Measurements from ENCODE around the gene N4BP2. TPM values are rescaled to one million over a fixed set of nuclear protein-coding genes. Genes with fewer than 3 reads are reported as not detected.
"Not testable (repeated sequence)": the region's sequence is repeated elsewhere in the genome, so short reads cannot be mapped to it uniquely, and the experiment has no call there.

N4BP2 gene
- total RNA-seq, 1 donor from 2014 or later: 14.6 TPM

DNA sequence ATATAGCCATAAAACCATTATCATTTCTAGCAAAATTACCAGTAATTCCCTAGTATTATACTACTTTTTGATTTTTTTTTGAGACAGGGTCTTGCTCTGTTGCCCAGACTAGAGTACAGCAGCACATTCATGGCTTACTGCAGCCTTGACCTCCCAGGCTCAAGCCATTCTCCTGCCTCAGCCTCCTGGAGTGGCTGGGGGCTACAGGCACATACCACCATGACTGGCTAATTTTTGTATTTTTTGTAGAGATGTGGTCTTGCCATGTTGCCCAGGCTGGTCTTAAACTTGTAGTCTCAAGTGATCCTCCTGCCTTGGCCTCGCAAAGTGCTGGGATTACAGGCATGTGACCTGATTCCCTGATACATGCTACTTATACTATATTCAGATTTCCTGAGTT is 13.7 kb downstream of the N4BP2 start:
- H3K27me3 ChIP-seq (ENCODE audit: control insufficient read depth in 3 of 3, insufficient read depth in 3 of 3, low read length in 3 of 3): no peaks in the 10 kb centered on the region
- H3K4me3 ChIP-seq (ENCODE audit: low read length in 3 of 3): no peak overlapping the region
- H3K9ac ChIP-seq (ENCODE audit: low read depth in 1 of 3, low read length in 3 of 3): no peak overlapping the region

GRCh38 chr4:40086421-40086820 is 29.8 kb downstream of the N4BP2 start:
- no peaks in the 10 kb centered on the region for H3K9me3 ChIP-seq (ENCODE audit: control insufficient read depth in 3 of 3, low read length in 3 of 3)
- no peak overlapping the region for H3K27ac ChIP-seq (ENCODE audit: low read depth, low read length)
- H3K27me3 ChIP-seq (ENCODE audit: control insufficient read depth in 3 of 3, insufficient read depth in 3 of 3, low read length in 3 of 3): no peaks in the 10 kb centered on the region
- no peaks in the 10 kb centered on the region for H3K36me3 ChIP-seq (ENCODE audit: control insufficient read depth in 3 of 3, insufficient read depth in 3 of 3, low read length in 3 of 3)
- H3K9ac ChIP-seq (ENCODE audit: low read depth in 1 of 3, low read length in 3 of 3): no peak overlapping the region
- H3K4me3 ChIP-seq (ENCODE audit: low read length in 3 of 3): no peak overlapping the region
- no peaks in the 10 kb centered on the region for H3K4me1 ChIP-seq (ENCODE audit: control insufficient read depth in 3 of 3, insufficient read depth in 3 of 3, low read length in 3 of 3)

More for the DNA sequence above, 13.7 kb downstream of the N4BP2 start:
- H3K4me1 ChIP-seq (ENCODE audit: control insufficient read depth in 3 of 3, insufficient read depth in 3 of 3, low read length in 3 of 3): no peaks in the 10 kb centered on the region
- H3K9me3 ChIP-seq (ENCODE audit: control insufficient read depth in 3 of 3, low read length in 3 of 3): no peaks in the 10 kb centered on the region
- peaks cover 0 to 3% (median 0%) of the 10 kb centered on the region in 3 donors for H3K36me3 ChIP-seq (ENCODE audit: control insufficient read depth in 3 of 3, insufficient read depth in 3 of 3, low read length in 3 of 3)
- no peak overlapping the region for H3K27ac ChIP-seq (ENCODE audit: low read depth, low read length)

DNA sequence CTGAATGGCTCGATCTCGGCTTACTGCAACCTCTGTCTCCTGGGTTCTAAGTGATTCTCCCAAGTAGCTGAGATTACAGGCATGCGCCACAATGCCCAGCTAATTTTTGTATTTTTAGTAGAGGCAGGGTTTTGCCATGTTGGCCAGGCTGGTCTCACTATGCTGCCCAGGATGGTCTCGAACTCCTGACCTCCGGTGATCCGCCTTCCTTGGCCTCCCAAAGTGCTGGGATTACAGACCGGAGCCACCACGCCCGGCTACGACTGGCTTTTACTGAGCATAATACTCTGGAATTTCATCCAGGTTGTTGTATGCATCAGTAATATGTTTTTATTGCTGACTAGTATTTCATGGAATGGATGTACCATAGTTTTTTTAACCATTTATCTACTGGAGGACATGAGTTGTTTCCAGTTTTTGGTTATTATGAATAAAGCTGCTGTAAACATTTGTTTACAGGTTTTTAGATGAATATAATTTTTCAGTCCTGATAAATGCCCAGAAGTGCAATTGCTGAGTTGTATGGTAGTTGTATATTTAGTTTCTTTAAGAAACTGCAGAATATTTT is 31.2 kb downstream of the N4BP2 start:
- H3K9me3 ChIP-seq (ENCODE audit: control insufficient read depth in 3 of 3, low read length in 3 of 3): no peaks in the 10 kb centered on the region
- H3K4me3 ChIP-seq (ENCODE audit: low read length in 3 of 3): no peak overlapping the region
- H3K27ac ChIP-seq (ENCODE audit: low read depth, low read length): no peak overlapping the region
- H3K27me3 ChIP-seq (ENCODE audit: control insufficient read depth in 3 of 3, insufficient read depth in 3 of 3, low read length in 3 of 3): no peaks in the 10 kb centered on the region
- H3K9ac ChIP-seq (ENCODE audit: low read depth in 1 of 3, low read length in 3 of 3): no peak overlapping the region
- H3K36me3 ChIP-seq (ENCODE audit: control insufficient read depth in 3 of 3, insufficient read depth in 3 of 3, low read length in 3 of 3): no peaks in the 10 kb centered on the region
- H3K4me1 ChIP-seq (ENCODE audit: control insufficient read depth in 3 of 3, insufficient read depth in 3 of 3, low read length in 3 of 3): no peaks in the 10 kb centered on the region

- not testable (repeated sequence) for H3K36me3 ChIP-seq (ENCODE audit: control insufficient read depth in 3 of 3, insufficient read depth in 3 of 3, low read length in 3 of 3); H3K9me3 ChIP-seq (ENCODE audit: control insufficient read depth in 3 of 3, low read length in 3 of 3)
Observed at GRCh38 chr4:40093400-40093799, 36.8 kb downstream of the N4BP2 start.

DNA sequence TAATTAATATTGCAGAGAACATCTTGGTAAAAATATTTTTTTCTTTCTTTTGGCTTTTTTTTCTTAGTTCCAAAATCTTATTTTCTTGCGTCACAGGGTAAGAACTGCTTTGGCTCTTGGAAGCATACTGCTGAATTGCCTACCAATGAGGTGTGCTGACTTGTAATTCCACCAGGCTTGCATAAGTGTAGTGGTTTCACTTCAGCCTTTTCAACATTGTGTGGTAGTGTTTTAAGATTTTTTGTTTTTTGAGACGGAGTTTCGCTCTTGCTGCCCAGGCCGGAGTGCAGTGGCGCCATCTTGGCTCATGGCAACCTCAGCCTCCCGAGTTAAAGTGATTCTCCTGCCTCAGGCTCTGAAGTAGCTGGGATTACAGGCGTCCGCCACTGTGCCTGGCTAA is 42.4 kb downstream of the N4BP2 start:
- H3K4me1 ChIP-seq (ENCODE audit: control insufficient read depth in 3 of 3, insufficient read depth in 3 of 3, low read length in 3 of 3): no peaks in the 10 kb centered on the region
- H3K27ac ChIP-seq (ENCODE audit: low read depth, low read length): no peak overlapping the region
- no peaks in the 10 kb centered on the region for H3K9me3 ChIP-seq (ENCODE audit: control insufficient read depth in 3 of 3, low read length in 3 of 3)
- no peaks in the 10 kb centered on the region for H3K27me3 ChIP-seq (ENCODE audit: control insufficient read depth in 3 of 3, insufficient read depth in 3 of 3, low read length in 3 of 3)
- peaks cover 0 to 5% (median 0%) of the 10 kb centered on the region in 3 donors for H3K36me3 ChIP-seq (ENCODE audit: control insufficient read depth in 3 of 3, insufficient read depth in 3 of 3, low read length in 3 of 3)
- no peak overlapping the region for H3K9ac ChIP-seq (ENCODE audit: low read depth in 1 of 3, low read length in 3 of 3)
- H3K4me3 ChIP-seq (ENCODE audit: low read length in 3 of 3): no peak overlapping the region

More at GRCh38 chr4:40093400-40093799, 36.8 kb downstream of the N4BP2 start:
- H3K27ac ChIP-seq (ENCODE audit: low read depth, low read length); H3K4me3 ChIP-seq (ENCODE audit: low read length in 3 of 3); H3K9ac ChIP-seq (ENCODE audit: low read depth in 1 of 3, low read length in 3 of 3); H3K27me3 ChIP-seq (ENCODE audit: control insufficient read depth in 3 of 3, insufficient read depth in 3 of 3, low read length in 3 of 3); H3K4me1 ChIP-seq (ENCODE audit: control insufficient read depth in 3 of 3, insufficient read depth in 3 of 3, low read length in 3 of 3): not testable (repeated sequence)

- not testable (repeated sequence) for H3K4me1 ChIP-seq (ENCODE audit: control insufficient read depth in 3 of 3, insufficient read depth in 3 of 3, low read length in 3 of 3); H3K36me3 ChIP-seq (ENCODE audit: control insufficient read depth in 3 of 3, insufficient read depth in 3 of 3, low read length in 3 of 3); H3K27ac ChIP-seq (ENCODE audit: low read depth, low read length); H3K9ac ChIP-seq (ENCODE audit: low read depth in 1 of 3, low read length in 3 of 3); H3K4me3 ChIP-seq (ENCODE audit: low read length in 3 of 3); H3K27me3 ChIP-seq (ENCODE audit: control insufficient read depth in 3 of 3, insufficient read depth in 3 of 3, low read length in 3 of 3); H3K9me3 ChIP-seq (ENCODE audit: control insufficient read depth in 3 of 3, low read length in 3 of 3)
Observed at GRCh38 chr4:40107150-40107549, 50.5 kb downstream of the N4BP2 start.

DNA sequence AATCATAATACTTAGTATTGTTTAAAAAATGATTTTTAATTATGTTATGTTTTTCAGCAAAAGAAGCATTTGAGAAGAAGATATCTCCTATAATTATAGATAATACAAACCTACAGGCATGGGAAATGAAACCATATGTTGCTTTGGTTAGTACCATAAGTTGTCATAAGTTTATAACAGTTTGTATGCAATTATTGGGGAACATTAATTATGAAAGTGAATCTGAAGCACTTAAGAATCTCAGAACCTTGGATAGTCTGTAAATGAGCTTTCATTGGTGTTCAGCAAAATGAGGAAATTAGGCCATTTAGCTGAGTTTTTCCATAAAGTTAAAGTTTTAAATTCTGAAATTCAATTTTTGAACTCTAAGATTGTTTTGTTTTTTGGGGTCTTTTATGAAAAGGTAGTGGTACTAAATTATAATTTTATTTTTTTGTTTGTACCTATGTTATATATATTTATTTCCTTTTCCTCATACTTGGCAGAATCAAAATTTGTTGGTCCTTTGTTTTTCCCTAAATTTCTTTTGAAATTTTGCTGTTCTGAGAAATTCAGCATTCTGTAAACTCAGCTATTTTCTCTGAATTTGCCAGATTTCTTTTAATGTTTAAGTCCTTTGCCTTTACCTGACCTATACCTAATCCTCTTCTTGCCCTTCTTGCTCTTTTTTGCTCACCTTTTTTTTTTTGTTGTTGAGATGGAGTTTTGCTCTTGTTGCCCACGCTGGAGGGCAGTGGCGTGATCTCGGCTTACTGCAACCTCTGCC is 55.6 kb downstream of the N4BP2 start:
- H3K36me3 ChIP-seq (ENCODE audit: control insufficient read depth in 3 of 3, insufficient read depth in 3 of 3, low read length in 3 of 3): peaks cover 0 to 4% (median 0%) of the 10 kb centered on the region in 3 donors
- H3K9ac ChIP-seq (ENCODE audit: low read depth in 1 of 3, low read length in 3 of 3): no peak overlapping the region
- H3K4me3 ChIP-seq (ENCODE audit: low read length in 3 of 3): no peak overlapping the region
- H3K4me1 ChIP-seq (ENCODE audit: control insufficient read depth in 3 of 3, insufficient read depth in 3 of 3, low read length in 3 of 3): no peaks in the 10 kb centered on the region
- no peaks in the 10 kb centered on the region for H3K9me3 ChIP-seq (ENCODE audit: control insufficient read depth in 3 of 3, low read length in 3 of 3)
- no peaks in the 10 kb centered on the region for H3K27me3 ChIP-seq (ENCODE audit: control insufficient read depth in 3 of 3, insufficient read depth in 3 of 3, low read length in 3 of 3)
- no peak overlapping the region for H3K27ac ChIP-seq (ENCODE audit: low read depth, low read length)

DNA sequence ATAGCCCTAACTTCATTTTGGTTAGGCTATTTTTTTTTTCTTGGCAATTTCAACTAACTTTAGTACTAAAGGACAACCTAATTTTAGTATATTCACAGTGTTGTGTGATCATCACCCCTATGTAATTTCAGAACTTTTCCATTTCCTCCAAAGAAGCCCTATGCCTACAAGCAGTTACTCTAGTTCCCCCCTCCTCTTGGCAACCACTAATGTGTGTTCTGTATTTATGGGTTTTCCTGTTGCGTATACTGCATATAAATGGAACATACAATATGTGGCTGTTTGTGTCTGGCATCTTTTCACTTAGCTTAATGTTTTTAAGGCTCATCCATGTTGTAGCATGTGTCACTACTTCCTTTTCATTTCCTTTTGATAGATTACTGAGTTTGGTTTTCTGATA is 57.6 kb downstream of the N4BP2 start:
- no peak overlapping the region for H3K4me3 ChIP-seq (ENCODE audit: low read length in 3 of 3)
- H3K27ac ChIP-seq (ENCODE audit: low read depth, low read length): no peak overlapping the region
- H3K4me1 ChIP-seq (ENCODE audit: control insufficient read depth in 3 of 3, insufficient read depth in 3 of 3, low read length in 3 of 3): no peaks in the 10 kb centered on the region
- H3K27me3 ChIP-seq (ENCODE audit: control insufficient read depth in 3 of 3, insufficient read depth in 3 of 3, low read length in 3 of 3): no peaks in the 10 kb centered on the region
- no peaks in the 10 kb centered on the region for H3K9me3 ChIP-seq (ENCODE audit: control insufficient read depth in 3 of 3, low read length in 3 of 3)
- peaks cover 0 to 4% (median 0%) of the 10 kb centered on the region in 3 donors for H3K36me3 ChIP-seq (ENCODE audit: control insufficient read depth in 3 of 3, insufficient read depth in 3 of 3, low read length in 3 of 3)
- no peak overlapping the region for H3K9ac ChIP-seq (ENCODE audit: low read depth in 1 of 3, low read length in 3 of 3)

DNA sequence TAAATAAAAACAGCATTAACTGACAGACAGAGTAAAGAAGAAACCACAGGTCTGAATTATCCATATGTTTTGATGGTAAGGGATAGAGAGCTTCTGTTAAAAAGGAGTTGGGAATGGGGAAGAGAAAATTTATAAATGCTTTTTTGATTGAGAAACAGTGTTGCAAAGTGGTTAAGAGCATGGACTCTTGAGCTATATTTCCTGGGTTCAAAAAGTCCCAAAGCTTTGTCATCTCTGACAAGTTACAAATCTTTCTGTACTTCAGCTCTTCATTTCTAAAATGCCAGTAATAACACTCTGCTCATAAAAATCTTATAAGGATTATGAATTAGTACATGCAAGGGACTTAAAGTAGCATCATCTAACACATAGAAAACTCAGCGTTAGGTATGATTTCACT is 62.2 kb downstream of the N4BP2 start:
- Histone ChIP-seq H3K9ac (ENCODE audit: low read depth in 1 of 3, low read length in 3 of 3) (no peak overlapping the region), H3K9me3 (ENCODE audit: control insufficient read depth in 3 of 3, low read length in 3 of 3) (no peaks in the 10 kb centered on the region), H3K27me3 (ENCODE audit: control insufficient read depth in 3 of 3, insufficient read depth in 3 of 3, low read length in 3 of 3) (no peaks in the 10 kb centered on the region), H3K4me1 (ENCODE audit: control insufficient read depth in 3 of 3, insufficient read depth in 3 of 3, low read length in 3 of 3) (no peaks in the 10 kb centered on the region), H3K36me3 (ENCODE audit: control insufficient read depth in 3 of 3, insufficient read depth in 3 of 3, low read length in 3 of 3) (peaks cover 0 to 3% (median 0%) of the 10 kb centered on the region in 3 donors), H3K4me3 (ENCODE audit: low read length in 3 of 3) (no peak overlapping the region), H3K27ac (ENCODE audit: low read depth, low read length) (no peak overlapping the region)

DNA sequence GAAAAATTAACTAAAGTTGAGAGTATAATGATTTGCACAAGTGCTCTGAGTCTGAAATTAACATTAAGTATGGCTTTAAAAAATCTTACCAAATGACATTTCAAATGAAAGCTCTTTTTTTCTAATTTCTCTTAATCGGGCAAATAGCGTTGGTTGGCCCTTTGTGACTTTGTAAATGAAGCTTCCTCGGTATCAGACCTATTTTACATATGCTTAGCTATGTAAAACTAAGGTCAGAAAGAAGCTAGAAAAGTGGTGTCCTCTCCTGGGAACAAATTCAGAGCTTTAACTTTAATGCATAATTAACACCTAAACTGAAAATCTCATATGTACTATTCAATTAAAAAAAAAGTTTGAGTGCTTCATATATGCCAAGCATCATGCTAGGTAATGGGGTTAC is 62.7 kb downstream of the N4BP2 start:
- no peaks in the 10 kb centered on the region for H3K27me3 ChIP-seq (ENCODE audit: control insufficient read depth in 3 of 3, insufficient read depth in 3 of 3, low read length in 3 of 3)
- no peak overlapping the region for H3K4me3 ChIP-seq (ENCODE audit: low read length in 3 of 3)
- H3K4me1 ChIP-seq (ENCODE audit: control insufficient read depth in 3 of 3, insufficient read depth in 3 of 3, low read length in 3 of 3): no peaks in the 10 kb centered on the region
- H3K36me3 ChIP-seq (ENCODE audit: control insufficient read depth in 3 of 3, insufficient read depth in 3 of 3, low read length in 3 of 3): peaks cover 0 to 2% (median 0%) of the 10 kb centered on the region in 3 donors
- no peak overlapping the region for H3K9ac ChIP-seq (ENCODE audit: low read depth in 1 of 3, low read length in 3 of 3)
- H3K27ac ChIP-seq (ENCODE audit: low read depth, low read length): no peak overlapping the region
- H3K9me3 ChIP-seq (ENCODE audit: control insufficient read depth in 3 of 3, low read length in 3 of 3): no peaks in the 10 kb centered on the region
